GM21515 (cell line): ENCODE measurements around the gene SEZ6L2.

Experiments used
- ATAC-seq: cut with Tn5 transposase; IDR thresholded peaks from one replicate; pipeline ENCODE4 v1.9.1; 2021; ENCODE audit not compliant: unreplicated experiment

Gene SEZ6L2

DNA sequence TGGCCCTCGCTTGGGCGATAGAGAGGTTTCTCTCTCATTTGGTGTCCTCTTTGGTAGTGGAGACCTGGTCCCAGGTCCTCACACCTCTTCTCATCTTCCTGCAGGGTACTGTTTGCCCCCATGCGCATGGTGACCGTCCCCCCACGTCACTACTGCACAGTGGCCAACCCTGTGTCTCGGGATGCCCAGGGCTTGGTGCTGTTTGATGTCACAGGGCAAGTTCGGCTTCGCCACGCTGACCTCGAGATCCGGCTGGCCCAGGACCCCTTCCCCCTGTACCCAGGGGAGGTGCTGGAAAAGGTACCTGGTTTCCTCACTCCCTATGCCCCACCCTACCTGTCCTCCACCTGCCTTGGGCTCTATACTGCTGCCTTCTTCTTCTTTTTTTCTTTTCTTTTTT is 68.6 kb downstream of the SEZ6L2 start:
- ATAC-seq: no peak

DNA sequence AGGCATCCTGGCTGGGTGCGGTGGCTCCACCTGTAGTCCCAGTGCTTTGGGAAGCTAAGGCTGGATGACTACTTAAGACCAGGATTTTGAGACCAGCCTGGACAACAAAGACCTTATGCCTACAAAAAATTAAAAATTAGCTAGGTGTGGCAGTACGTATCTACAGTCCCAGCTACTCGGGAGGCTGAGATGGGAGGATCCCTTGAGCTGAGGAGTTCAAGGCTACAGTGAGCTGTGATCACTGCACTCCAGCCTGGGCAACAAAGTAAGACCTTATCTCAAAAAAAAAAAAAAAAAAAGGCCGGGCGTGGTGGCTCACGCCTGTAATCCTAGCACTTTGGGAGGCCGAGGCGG is 73.0 kb downstream of the SEZ6L2 start:
- no peak for ATAC-seq

DNA sequence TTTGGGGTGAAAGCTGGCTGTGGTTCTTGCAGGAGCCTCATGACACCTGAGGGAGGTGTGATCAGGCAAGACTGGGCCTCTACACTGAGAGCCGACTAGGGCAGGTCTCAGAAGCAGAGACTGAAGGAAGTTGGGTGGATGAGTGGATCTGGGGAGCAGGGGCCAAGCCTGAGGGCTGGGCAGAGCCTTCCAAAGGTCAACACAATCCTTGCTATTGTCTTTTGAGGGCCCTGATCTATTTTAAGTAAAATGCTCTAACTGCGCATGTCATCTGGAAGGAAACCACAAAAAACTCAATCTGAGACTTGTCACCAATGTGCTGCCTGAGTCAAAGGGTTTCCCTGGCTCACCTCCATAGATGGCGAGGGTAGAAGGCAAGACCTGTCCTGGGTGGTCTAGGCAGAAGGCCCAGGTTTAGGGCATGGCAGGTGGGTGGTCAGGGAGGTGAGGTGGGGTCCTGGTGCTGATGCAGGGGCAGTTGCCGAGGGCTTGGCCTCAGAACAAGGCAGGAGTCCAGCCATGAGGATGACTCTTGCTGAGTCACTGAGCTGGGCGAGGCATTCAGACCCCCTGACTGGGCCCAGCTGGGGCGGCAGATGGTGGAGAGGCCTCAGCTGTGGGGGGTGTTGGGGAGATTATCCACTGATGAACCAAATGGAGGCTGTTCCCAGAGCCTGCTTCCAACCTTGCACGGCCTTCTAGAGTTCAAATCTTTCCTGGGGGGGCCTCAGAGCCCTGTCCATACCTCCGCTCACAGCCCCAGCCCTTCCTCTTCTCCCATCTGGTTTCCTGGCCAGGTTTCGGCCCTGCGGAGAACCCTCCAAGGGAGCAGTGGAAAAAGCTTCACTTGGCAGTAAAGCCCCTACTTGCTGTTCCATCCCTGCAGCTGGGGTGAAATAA is 74.0 kb downstream of the SEZ6L2 start:
- ATAC-seq: no peak

DNA sequence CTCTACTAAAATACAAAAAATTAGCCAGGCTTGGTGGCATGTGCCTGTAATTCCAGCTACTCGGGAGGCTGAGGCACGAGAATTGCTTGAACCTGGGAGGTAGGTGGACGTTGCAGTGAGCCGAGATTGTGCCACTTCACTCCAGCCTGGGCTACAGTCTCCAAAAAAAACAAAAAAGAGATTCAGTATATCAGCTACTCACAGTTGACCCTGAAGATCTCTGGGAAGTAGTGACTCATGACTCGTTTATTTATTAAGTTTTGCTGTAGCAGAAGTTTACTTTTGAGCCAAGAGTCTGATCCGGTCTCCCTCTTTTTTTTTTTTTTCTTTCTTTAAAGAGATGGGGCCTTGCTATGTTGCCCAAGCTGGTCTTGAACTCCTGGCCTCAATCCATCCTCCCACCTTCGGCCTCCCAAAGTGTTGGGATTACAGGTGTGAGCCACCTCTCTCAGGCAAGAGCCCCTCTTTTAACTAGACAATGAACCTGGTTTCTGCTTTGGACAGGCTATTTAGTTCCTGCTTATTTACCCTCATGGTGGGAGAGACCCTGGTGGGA is 74.7 kb downstream of the SEZ6L2 start:
- ATAC-seq: no peak

DNA sequence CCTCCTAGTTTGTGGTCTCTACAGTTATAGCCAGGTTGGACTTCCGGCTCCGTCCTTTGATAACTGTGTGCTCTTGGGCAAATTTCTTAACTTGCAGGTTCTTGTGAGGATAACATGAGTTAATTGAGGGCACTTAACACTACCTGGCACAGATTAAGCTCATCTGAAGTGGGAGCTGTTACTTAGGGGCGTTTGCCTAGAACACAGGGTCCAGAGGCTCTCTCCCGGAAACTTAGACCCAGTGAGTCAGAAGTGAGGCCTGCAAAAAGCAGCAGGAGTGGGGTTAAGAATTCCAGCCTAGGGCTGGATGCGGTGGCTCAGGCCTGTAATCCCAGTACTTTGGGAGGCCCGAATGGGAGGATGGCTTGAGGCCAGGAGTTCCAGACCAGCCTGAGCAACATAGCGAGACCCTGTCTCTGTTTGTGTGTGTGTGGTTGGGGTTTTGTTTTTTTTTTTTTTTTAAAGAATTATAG is 77.7 kb downstream of the SEZ6L2 start:
- no peak for ATAC-seq
